HTR-8/SVneo (cell line): ENCODE data around the gene KIF3A.

Source experiments
- DNase-seq: peaks from one replicate; pipeline ENCODE4 v3.0.0; 2011; ENCODE audit warnings: low spot score, mixed read lengths; ENCODE audit not compliant: insufficient read length
- FAIRE-seq: peaks from 2 replicates; lab custom pipeline; 2011; peaks lifted over from hg19 to GRCh38; lab: Jason Lieb, UNC

KIF3A gene

GRCh38 chr5:132667309-132667708, 70.0 kb downstream of the KIF3A start:
- FAIRE-seq (no peak), DNase-seq (no peak)

- FAIRE-seq = no peak
- DNase-seq = no peak
Measured at GRCh38 chr5:132666310-132667123, 70.8 kb downstream of the KIF3A start.

GRCh38 chr5:132665574-132666080, 71.7 kb downstream of the KIF3A start:
- no peak for DNase-seq
- FAIRE-seq = no peak

- DNase-seq (no peak), FAIRE-seq (no peak)
Measured at GRCh38 chr5:132664696-132665209, 72.6 kb downstream of the KIF3A start.

- no peak for DNase-seq
- FAIRE-seq = no peak
Measured at GRCh38 chr5:132663771-132664695, 73.3 kb downstream of the KIF3A start.

GRCh38 chr5:132662925-132663770, 74.2 kb downstream of the KIF3A start:
- no peak for DNase-seq
- FAIRE-seq = no peak

- DNase-seq = no peak
- FAIRE-seq = no peak
Measured at GRCh38 chr5:132662004-132662401, 75.3 kb downstream of the KIF3A start.

GRCh38 chr5:132661231-132662003, 75.9 kb downstream of the KIF3A start:
- FAIRE-seq = no peak
- no peak for DNase-seq

GRCh38 chr5:132659598-132660493, 77.5 kb downstream of the KIF3A start:
- FAIRE-seq = no peak
- no peak for DNase-seq

GRCh38 chr5:132658381-132659302, 78.7 kb downstream of the KIF3A start:
- FAIRE-seq = no peak
- DNase-seq = no peak

GRCh38 chr5:132657676-132658380, 79.5 kb downstream of the KIF3A start, which contains the start of gene IL13:
Gene IL13 (plus strand): TSS chr5:132658173. CDS start chr5:132658187, 14 bp downstream.
- FAIRE-seq (no peak), DNase-seq (no peak)

GRCh38 chr5:132656774-132657355, 80.5 kb downstream of the KIF3A start:
- DNase-seq (no peak), FAIRE-seq (no peak)

GRCh38 chr5:132655821-132656773, 81.2 kb downstream of the KIF3A start:
- no peak for DNase-seq
- no peak for FAIRE-seq

GRCh38 chr5:132653716-132654115, 83.6 kb downstream of the KIF3A start:
- DNase-seq = no peak
- no peak for FAIRE-seq
